Activated naive CD4-positive, alpha-beta T cell treated with anti-CD3 and anti-CD28 coated beads, Interleukin-2, amount 10 ng/mL, durations not matched to agents 7 days and 5 days (primary cell): Measurements from ENCODE around the gene FGF12.

Source experiments
- CTCF ChIA-PET: fragments of 350-600 bp; sonication (Branson Sonifier 250); formaldehyde crosslinking; loops from one replicate; lab custom pipeline; 2021; ENCODE audit warnings: antibody characterized with exemption; lab: Charles Lee
- DNase-seq: peaks from one replicate; pipeline ENCODE4 v3.0.0-alpha.2; 2020
- H3K27ac Mint-ChIP-seq: one replicate; pipeline ENCODE4 v1.8.0; 2021; ENCODE audit warnings: mild to moderate bottlenecking, moderate library complexity, mixed read lengths
- H3K27me3 Mint-ChIP-seq: one replicate; pipeline ENCODE4 v1.8.0; 2021; ENCODE audit warnings: mild to moderate bottlenecking, mixed read lengths
- H3K36me3 Mint-ChIP-seq: one replicate; pipeline ENCODE4 v1.8.0; 2021; ENCODE audit warnings: mixed read lengths
- H3K4me1 Mint-ChIP-seq: one replicate; pipeline ENCODE4 v1.8.0; 2021; ENCODE audit warnings: mixed read lengths
- H3K4me3 Mint-ChIP-seq: one replicate; pipeline ENCODE4 v1.8.0; 2021; ENCODE audit warnings: mild to moderate bottlenecking, moderate library complexity, mixed read lengths
- H3K9me3 Mint-ChIP-seq: one replicate; pipeline ENCODE4 v1.8.0; 2021; ENCODE audit warnings: mixed read lengths

The FGF12 gene

DNA sequence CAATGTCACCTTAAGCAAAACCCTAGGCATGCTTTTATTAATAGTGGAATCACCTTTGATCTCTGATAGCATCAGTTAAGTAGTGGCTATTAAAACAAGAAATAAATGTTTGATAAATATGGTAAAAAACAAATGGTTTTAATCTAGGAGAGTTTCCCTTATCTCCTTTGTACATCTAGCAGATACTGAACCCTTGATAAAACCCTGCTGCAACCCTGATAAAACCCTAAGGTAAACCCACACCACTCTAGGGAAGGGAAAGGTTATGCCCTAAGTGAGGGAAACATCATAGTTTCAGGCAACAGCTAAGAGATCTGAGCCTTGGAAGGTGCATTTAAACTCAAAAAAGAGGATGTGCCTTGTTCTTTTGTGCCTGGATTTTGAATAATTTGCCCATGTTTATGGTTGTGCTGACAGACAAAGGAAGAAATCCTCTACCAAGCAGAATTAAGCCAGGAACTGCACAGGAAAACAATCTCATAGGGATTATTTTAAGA lies 309.7 kb downstream of the FGF12 start:
- H3K4me3 Mint-ChIP-seq: no peak overlapping the region
- H3K27ac Mint-ChIP-seq: no peak overlapping the region
- CTCF ChIA-PET: no interaction called here
- no peaks in the 10 kb centered on the region for H3K9me3 Mint-ChIP-seq
- H3K4me1 Mint-ChIP-seq: no peaks in the 10 kb centered on the region
- H3K36me3 Mint-ChIP-seq: no peaks in the 10 kb centered on the region
- no peaks in the 10 kb centered on the region for H3K27me3 Mint-ChIP-seq
- DNase-seq: no peak

DNA sequence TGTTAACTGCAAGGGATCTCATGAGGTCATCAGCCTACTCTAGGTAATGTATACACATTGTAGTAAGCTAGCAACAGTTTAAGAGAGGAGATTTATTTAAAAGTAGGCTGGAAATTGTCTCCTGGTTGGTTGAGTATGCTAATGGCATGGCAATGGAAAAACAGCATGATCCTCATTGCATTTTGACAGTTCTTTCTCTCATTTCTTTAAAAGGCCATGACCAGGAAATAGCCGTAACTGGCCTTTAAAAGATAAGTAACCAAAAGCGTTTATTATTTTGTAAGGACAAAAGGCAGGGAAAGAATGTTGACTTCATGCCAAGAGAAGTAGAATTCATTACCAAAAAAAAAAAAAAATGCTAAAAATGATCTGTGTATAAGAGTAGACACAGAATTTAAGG lies 310.3 kb downstream of the FGF12 start:
- CTCF ChIA-PET: no interaction called here
- no peak for DNase-seq
- H3K4me3 Mint-ChIP-seq: no peak overlapping the region
- no peaks in the 10 kb centered on the region for H3K9me3 Mint-ChIP-seq
- H3K27ac Mint-ChIP-seq: no peak overlapping the region
- H3K36me3 Mint-ChIP-seq: no peaks in the 10 kb centered on the region
- H3K27me3 Mint-ChIP-seq: no peaks in the 10 kb centered on the region
- H3K4me1 Mint-ChIP-seq: no peaks in the 10 kb centered on the region

DNA sequence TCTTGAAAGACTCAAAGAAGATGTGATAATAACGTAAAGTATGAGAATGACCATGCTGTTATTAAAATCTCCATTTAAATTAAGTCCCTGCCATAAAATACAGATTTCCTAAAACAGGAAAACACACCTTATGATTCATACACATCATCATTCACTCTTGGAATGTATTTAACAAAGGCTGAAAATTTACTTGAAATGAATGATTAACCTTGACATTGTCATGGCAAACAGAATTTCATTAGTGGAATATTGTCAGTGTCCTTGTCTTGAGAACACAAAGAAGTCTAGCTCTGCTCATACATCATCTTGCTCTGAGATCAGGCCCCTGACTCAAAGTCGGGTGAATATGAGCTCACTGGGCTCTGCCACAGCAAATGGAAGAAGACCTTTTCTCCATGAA lies 313.9 kb downstream of the FGF12 start:
- no peak overlapping the region for H3K4me3 Mint-ChIP-seq
- CTCF ChIA-PET: no interaction called here
- peaks cover 30% of the 10 kb centered on the region for H3K27me3 Mint-ChIP-seq
- H3K9me3 Mint-ChIP-seq: no peaks in the 10 kb centered on the region
- H3K27ac Mint-ChIP-seq: no peak overlapping the region
- DNase-seq: no peak
- peaks cover 2% of the 10 kb centered on the region for H3K4me1 Mint-ChIP-seq
- no peaks in the 10 kb centered on the region for H3K36me3 Mint-ChIP-seq

- no peaks in the 10 kb centered on the region for H3K9me3 Mint-ChIP-seq
These were observed 316.7 kb downstream of the FGF12 start for GRCh38 chr3:192410684-192410960.

GRCh38 chr3:192409838-192410683 lies 317.3 kb downstream of the FGF12 start:
- Mint-ChIP-seq H3K4me3 (no peak overlapping the region), H3K27me3 (peaks cover 50% of the 10 kb centered on the region)
- CTCF ChIA-PET: no interaction called here

More at GRCh38 chr3:192410684-192410960, 316.7 kb downstream of the FGF12 start:
- CTCF ChIA-PET: no interaction called here
- Mint-ChIP-seq H3K27me3 (peaks cover 50% of the 10 kb centered on the region), H3K4me3 (no peak overlapping the region), H3K27ac (no peak overlapping the region), H3K4me1 (peaks cover 3% of the 10 kb centered on the region), H3K36me3 (no peaks in the 10 kb centered on the region)
- DNase-seq: no peak

GRCh38 chr3:192409201-192409837 lies 318.0 kb downstream of the FGF12 start:
- CTCF ChIA-PET: no interaction called here
- Mint-ChIP-seq H3K36me3 (no peaks in the 10 kb centered on the region), H3K4me1 (peaks cover 3% of the 10 kb centered on the region), H3K4me3 (no peak overlapping the region), H3K27me3 (peaks cover 50% of the 10 kb centered on the region), H3K9me3 (no peaks in the 10 kb centered on the region), H3K27ac (no peak overlapping the region)
- peak; percentile 24 for DNase-seq

More at GRCh38 chr3:192409838-192410683, 317.3 kb downstream of the FGF12 start:
- peaks cover 3% of the 10 kb centered on the region for H3K4me1 Mint-ChIP-seq
- H3K27ac Mint-ChIP-seq: no peak overlapping the region
- DNase-seq: no peak
- H3K36me3 Mint-ChIP-seq: no peaks in the 10 kb centered on the region
- H3K9me3 Mint-ChIP-seq: no peaks in the 10 kb centered on the region

DNA sequence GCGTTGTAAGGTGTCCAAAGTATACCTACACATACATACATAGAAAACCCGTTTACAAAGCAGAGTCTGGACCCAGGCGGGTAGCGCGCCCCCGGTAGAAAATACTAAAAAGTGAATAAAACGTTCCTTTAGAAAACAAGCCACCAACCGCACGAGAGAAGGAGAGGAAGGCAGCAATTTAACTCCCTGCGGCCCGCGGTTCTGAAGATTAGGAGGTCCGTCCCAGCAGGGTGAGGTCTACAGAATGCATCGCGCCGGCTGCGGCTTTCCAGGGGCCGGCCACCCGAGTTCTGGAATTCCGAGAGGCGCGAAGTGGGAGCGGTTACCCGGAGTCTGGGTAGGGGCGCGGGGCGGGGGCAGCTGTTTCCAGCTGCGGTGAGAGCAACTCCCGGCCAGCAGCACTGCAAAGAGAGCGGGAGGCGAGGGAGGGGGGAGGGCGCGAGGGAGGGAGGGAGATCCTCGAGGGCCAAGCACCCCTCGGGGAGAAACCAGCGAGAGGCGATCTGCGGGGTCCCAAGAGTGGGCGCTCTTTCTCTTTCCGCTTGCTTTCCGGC lies 318.6 kb downstream of the FGF12 start:
- Mint-ChIP-seq H3K9me3 (no peaks in the 10 kb centered on the region), H3K27me3 (peaks cover 50% of the 10 kb centered on the region), H3K27ac (no peak overlapping the region), H3K36me3 (no peaks in the 10 kb centered on the region), H3K4me1 (peaks cover 3% of the 10 kb centered on the region), H3K4me3 (no peak overlapping the region)
- CTCF ChIA-PET: no interaction called here
- no peak for DNase-seq

- Mint-ChIP-seq H3K4me1 (peaks cover 3% of the 10 kb centered on the region), H3K9me3 (no peaks in the 10 kb centered on the region), H3K36me3 (no peaks in the 10 kb centered on the region), H3K27me3 (peaks cover 50% of the 10 kb centered on the region), H3K27ac (no peak overlapping the region), H3K4me3 (no peak overlapping the region)
- DNase-seq: no peak
- CTCF ChIA-PET: no interaction called here
These were observed 319.2 kb downstream of the FGF12 start for GRCh38 chr3:192408007-192408646.

- CTCF ChIA-PET: no interaction called here
- no peaks in the 10 kb centered on the region for H3K27me3 Mint-ChIP-seq
These were observed 327.6 kb downstream of the FGF12 start for GRCh38 chr3:192399767-192400166.

GRCh38 chr3:192397012-192397411 lies 330.3 kb downstream of the FGF12 start:
- DNase-seq: no peak
- Mint-ChIP-seq H3K27me3 (no peaks in the 10 kb centered on the region), H3K27ac (no peak overlapping the region), H3K4me3 (no peak overlapping the region), H3K9me3 (no peaks in the 10 kb centered on the region), H3K36me3 (no peaks in the 10 kb centered on the region), H3K4me1 (no peaks in the 10 kb centered on the region)
- CTCF ChIA-PET: no interaction called here

More at GRCh38 chr3:192399767-192400166, 327.6 kb downstream of the FGF12 start:
- no peaks in the 10 kb centered on the region for H3K4me1 Mint-ChIP-seq
- no peak overlapping the region for H3K4me3 Mint-ChIP-seq
- no peak overlapping the region for H3K27ac Mint-ChIP-seq
- no peaks in the 10 kb centered on the region for H3K9me3 Mint-ChIP-seq
- no peaks in the 10 kb centered on the region for H3K36me3 Mint-ChIP-seq
- no peak for DNase-seq

GRCh38 chr3:192395506-192395905 lies 331.8 kb downstream of the FGF12 start:
- CTCF ChIA-PET: no interaction called here
- Mint-ChIP-seq H3K9me3 (no peaks in the 10 kb centered on the region), H3K4me1 (no peaks in the 10 kb centered on the region), H3K4me3 (no peak overlapping the region), H3K27me3 (no peaks in the 10 kb centered on the region), H3K36me3 (no peaks in the 10 kb centered on the region), H3K27ac (no peak overlapping the region)
- DNase-seq: no peak

DNA sequence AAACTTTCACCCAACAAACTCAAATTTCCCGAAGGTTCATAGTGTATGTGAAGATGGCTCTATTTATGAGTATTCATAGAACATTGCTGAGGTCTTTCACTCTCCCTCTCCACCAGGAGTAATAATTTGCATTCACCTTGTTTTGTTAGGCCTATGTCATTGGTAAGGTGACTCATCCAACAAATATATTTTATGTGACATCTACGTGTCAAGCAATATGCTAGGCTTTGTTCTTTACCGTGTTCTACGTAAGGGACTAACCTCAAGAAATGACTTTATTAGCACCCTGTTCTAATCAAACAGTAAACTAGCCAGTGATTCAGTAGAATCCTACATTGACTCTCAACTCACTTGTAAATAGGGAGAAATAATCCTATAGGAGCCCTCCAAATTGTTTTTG lies 334.4 kb downstream of the FGF12 start:
- H3K4me3 Mint-ChIP-seq: no peak overlapping the region
- no peaks in the 10 kb centered on the region for H3K36me3 Mint-ChIP-seq
- no peak for DNase-seq
- H3K9me3 Mint-ChIP-seq: no peaks in the 10 kb centered on the region
- no peaks in the 10 kb centered on the region for H3K4me1 Mint-ChIP-seq
- H3K27ac Mint-ChIP-seq: no peak overlapping the region
- no peaks in the 10 kb centered on the region for H3K27me3 Mint-ChIP-seq
- CTCF ChIA-PET: no interaction called here

GRCh38 chr3:192382861-192383260 lies 344.5 kb downstream of the FGF12 start:
- Mint-ChIP-seq H3K27me3 (no peaks in the 10 kb centered on the region), H3K4me1 (no peaks in the 10 kb centered on the region), H3K4me3 (no peak overlapping the region), H3K36me3 (no peaks in the 10 kb centered on the region), H3K9me3 (no peaks in the 10 kb centered on the region), H3K27ac (no peak overlapping the region)
- DNase-seq: no peak
- CTCF ChIA-PET: no interaction called here

DNA sequence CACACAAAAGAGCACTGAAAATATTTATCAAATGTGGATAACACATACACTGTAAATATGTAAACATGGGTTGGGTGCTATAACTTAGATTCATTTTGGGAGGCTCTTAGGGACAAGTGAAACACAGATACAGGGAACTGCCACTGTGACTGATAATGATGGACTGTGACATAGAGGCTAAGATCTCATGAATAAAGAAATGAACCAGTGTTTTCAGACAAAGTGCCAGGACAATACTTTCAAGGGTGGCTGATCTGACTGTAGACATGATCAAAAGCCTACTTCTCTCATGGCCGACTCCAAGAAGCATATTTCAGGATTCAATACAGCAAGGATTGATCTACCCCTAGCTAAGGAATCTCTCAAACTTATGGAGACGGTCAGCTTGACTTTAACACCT lies 353.8 kb downstream of the FGF12 start:
- no peak for DNase-seq
- H3K27ac Mint-ChIP-seq: no peak overlapping the region
- H3K4me3 Mint-ChIP-seq: no peak overlapping the region
- no peaks in the 10 kb centered on the region for H3K27me3 Mint-ChIP-seq
- H3K4me1 Mint-ChIP-seq: no peaks in the 10 kb centered on the region
- CTCF ChIA-PET: no interaction called here
- H3K36me3 Mint-ChIP-seq: no peaks in the 10 kb centered on the region
- H3K9me3 Mint-ChIP-seq: no peaks in the 10 kb centered on the region
